Upper lobe of right lung (tissue), 1 donor: ENCODE measurements around the gene SRPX2. TPM values are rescaled to one million over a fixed set of nuclear protein-coding genes. Genes with fewer than 3 reads are reported as not detected.
"Not testable (repeated sequence)": the region's sequence is repeated elsewhere in the genome, so short reads cannot be mapped to it uniquely, and the experiment has no call there.

ENCODE experiments used
- ATAC-seq: fragments of 200-7000 bp; cut with Tn5 transposase; one replicate; pipeline ENCODE4 v1.9.1; 2020; ENCODE audit warnings: mild to moderate bottlenecking, moderate library complexity
- DNase-seq: peaks from one replicate; pipeline ENCODE4 v3.0.0-alpha.2; 2020
- H3K27ac ChIP-seq: fragments of 200-600 bp; one replicate; pipeline ENCODE4 v1.8.0; 2022
- H3K27me3 ChIP-seq: fragments of 200-600 bp; one replicate; pipeline ENCODE4 v1.8.0; 2022; ENCODE audit warnings: mild to moderate bottlenecking
- H3K36me3 ChIP-seq: fragments of 200-600 bp; one replicate; pipeline ENCODE4 v1.8.0; 2022
- H3K4me1 ChIP-seq: fragments of 200-600 bp; one replicate; pipeline ENCODE4 v1.8.0; 2022
- H3K4me3 ChIP-seq: fragments of 200-600 bp; one replicate; pipeline ENCODE4 v1.8.0; 2022; ENCODE audit warnings: mild to moderate bottlenecking
- H3K9me3 ChIP-seq: fragments of 200-600 bp; one replicate; pipeline ENCODE4 v1.8.0; 2022
- intact Hi-C: fragments of 100-400 bp; cut with DNase I; formaldehyde crosslinking; loops from one replicate; pipeline ENCODE4 v1.11.0; 2022
- total RNA-seq: library from RNA; stranded (reverse); fragmentation: NEBNext Ultra II Directional; extraction: Animal tissue kit (Norgen Biotek cat#: 25700); gene quantifications from one replicate; pipeline ENCODE4 v1.2.1, GENCODE V29; 2021
- TF ChIP-seq, protein P1 (sequence below): fragments of 200-600 bp; IDR thresholded peaks from one replicate; pipeline ENCODE4 v1.8.0; 2022; ENCODE audit warnings: antibody characterized with exemption
- donor health status: DM: no; HTN: yes; CAD: no; lungs with severe emphysema.

Gene SRPX2
- total RNA-seq, 1 donor from 2014 or later: 39.1 TPM

DNA sequence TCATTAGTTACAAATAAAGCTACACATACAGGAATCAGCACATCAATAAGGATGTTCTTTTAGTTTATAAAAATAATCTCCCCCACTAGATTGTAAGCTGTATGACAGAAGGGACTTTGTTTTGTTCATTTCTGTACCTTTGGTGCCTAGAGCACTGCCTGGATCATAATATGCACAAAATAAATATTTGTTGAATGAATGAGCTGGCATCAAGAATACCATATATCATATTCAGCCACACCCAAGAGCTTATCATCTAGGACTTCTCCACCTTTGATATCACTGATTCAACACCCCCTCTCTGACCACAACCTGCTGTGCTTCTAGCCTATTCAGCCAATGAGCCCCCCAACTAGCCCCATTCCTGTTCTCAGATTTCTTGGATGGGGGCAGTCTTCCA lies 77.3 kb downstream of the SRPX2 start:
- Histone ChIP-seq H3K27ac (no peak overlapping the region), H3K4me1 (no peaks in the 10 kb centered on the region), H3K27me3 (no peaks in the 10 kb centered on the region), H3K4me3 (no peak overlapping the region), H3K36me3 (no peaks in the 10 kb centered on the region), H3K9me3 (no peaks in the 10 kb centered on the region)
- TF ChIP-seq, protein P1, sequence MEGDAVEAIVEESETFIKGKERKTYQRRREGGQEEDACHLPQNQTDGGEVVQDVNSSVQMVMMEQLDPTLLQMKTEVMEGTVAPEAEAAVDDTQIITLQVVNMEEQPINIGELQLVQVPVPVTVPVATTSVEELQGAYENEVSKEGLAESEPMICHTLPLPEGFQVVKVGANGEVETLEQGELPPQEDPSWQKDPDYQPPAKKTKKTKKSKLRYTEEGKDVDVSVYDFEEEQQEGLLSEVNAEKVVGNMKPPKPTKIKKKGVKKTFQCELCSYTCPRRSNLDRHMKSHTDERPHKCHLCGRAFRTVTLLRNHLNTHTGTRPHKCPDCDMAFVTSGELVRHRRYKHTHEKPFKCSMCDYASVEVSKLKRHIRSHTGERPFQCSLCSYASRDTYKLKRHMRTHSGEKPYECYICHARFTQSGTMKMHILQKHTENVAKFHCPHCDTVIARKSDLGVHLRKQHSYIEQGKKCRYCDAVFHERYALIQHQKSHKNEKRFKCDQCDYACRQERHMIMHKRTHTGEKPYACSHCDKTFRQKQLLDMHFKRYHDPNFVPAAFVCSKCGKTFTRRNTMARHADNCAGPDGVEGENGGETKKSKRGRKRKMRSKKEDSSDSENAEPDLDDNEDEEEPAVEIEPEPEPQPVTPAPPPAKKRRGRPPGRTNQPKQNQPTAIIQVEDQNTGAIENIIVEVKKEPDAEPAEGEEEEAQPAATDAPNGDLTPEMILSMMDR: no peak
- ATAC-seq (no peak), DNase-seq (no peak)
- intact Hi-C loops: no loop called here

DNA sequence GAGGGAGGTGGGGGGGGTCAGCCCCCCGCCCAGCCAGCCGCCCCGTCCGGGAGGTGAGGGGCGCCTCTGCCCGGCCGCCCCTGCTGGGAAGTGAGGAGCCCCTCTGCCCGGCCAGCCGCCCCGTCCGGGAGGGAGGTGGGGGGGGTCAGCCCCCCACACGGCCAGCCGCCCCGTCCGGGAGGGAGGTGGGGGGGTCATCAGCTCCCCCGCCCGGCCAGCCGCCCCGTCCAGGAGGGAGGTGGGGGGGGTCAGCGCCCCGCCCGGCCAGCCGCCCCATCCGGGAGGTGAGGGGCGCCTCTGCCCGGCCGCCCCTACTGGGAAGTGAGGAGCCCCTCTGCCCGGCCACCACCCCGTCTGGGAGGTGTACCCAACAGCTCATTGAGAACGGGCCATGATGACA lies 80.0 kb downstream of the SRPX2 start:
- H3K4me1 ChIP-seq, H3K27me3 ChIP-seq, DNase-seq, H3K27ac ChIP-seq, H3K9me3 ChIP-seq, intact Hi-C loops, ATAC-seq, H3K4me3 ChIP-seq, H3K36me3 ChIP-seq: not testable (repeated sequence)

Other genes with a start within 250 kb of the SRPX2 start
- gene PCDH19, start 233.9 kb upstream of the SRPX2 start, total RNA-seq: 0.17 TPM
- gene TNMD, start 59.3 kb upstream of the SRPX2 start, total RNA-seq: not detected
- 13.9 TPM for gene TSPAN6, start 7.4 kb upstream of the SRPX2 start, total RNA-seq
- 16.4 TPM for gene SYTL4, start 87.9 kb downstream of the SRPX2 start, total RNA-seq
- 12.2 TPM for gene CSTF2, start 176.2 kb downstream of the SRPX2 start, total RNA-seq
- not detected for gene NOX1, start 230.2 kb downstream of the SRPX2 start, total RNA-seq